K562 (cell line): ENCODE data around the gene NR4A2. TPM values are rescaled to one million over a fixed set of nuclear protein-coding genes. Genes with fewer than 3 reads are reported as not detected.

ENCODE experiments used
- FOXM1 ChIP-seq, 2 experiments: fragments of 450-650 bp in 1 of 2; sonication (generic) in 1 of 2; formaldehyde crosslinking in 1 of 2; IDR thresholded peaks; 2 replicates each; pipeline versions ENCODE4 v1.6.1 to v1.9.0; 2017 to 2022; ENCODE audit warnings: low read depth in 2 of 2, mild to moderate bottlenecking in 2 of 2, missing genetic modification reagents in 1 of 2, moderate library complexity in 1 of 2
- GATA2 ChIP-seq: sonication (generic); formaldehyde crosslinking; IDR thresholded peaks from 2 replicates; pipeline ENCODE4 v1.4.0; 2020; ENCODE audit warnings: mild to moderate bottlenecking, missing genetic modification reagents
- HCFC1 ChIP-seq: IDR thresholded peaks from 2 replicates; pipeline ENCODE4 v1.6.1; 2012; ENCODE audit warnings: low read depth, low read length, improper control_type of control experiment
- JUND ChIP-seq, 2 experiments: IDR thresholded peaks; 2 replicates in 1 of 2; 3 replicates in 1 of 2; pipeline ENCODE4 v1.6.1; 2011; ENCODE audit warnings: borderline replicate concordance in 2 of 2, low read depth in 2 of 2, low read length in 2 of 2, improper control_type of control experiment in 1 of 2, missing biosample characterization in 1 of 2, missing genetic modification characterization in 1 of 2, missing genetic modification reagents in 1 of 2
- TAL1 ChIP-seq: fragments of 450-650 bp; IDR thresholded peaks from 2 replicates; pipeline ENCODE4 v1.6.1; 2016; ENCODE audit warnings: mild to moderate bottlenecking
- XRCC5 ChIP-seq: fragments of 200-400 bp; formaldehyde crosslinking; IDR thresholded peaks from 2 replicates; pipeline ENCODE4 v1.6.1; 2017; ENCODE audit warnings: low read depth, mild to moderate bottlenecking, low read length
- ZNF699 ChIP-seq: fragments of 250-450 bp; sonication (Bioruptor Pico); IDR thresholded peaks from 2 replicates; pipeline ENCODE4 v1.8.0; 2021; ENCODE audit warnings: mild to moderate bottlenecking, moderate library complexity; ENCODE audit not compliant: insufficient replicate concordance
- polyA plus RNA-seq, 8 experiments: library from polyadenylated mRNA; depleted of rRNA in 4 of 8; stranded (reverse) in 5 of 8; unstranded in 3 of 8; fragments of >200 nt; fragmentation: Nextera tagmentation in 2 of 8; fragmentation: Illumina TruSeq in 1 of 8; extraction: Ambion mirVana in 2 of 8; extraction: Trizol in 1 of 8; gene quantifications; 2 replicates each; pipeline versions ENCODE4 v1.2.1 to v1.2.3, GENCODE V29; 2011 to 2014; ENCODE audit warnings: inconsistent platforms in 1 of 8, missing spikeins in 1 of 8
- total RNA-seq, 7 experiments: library from RNA; depleted of rRNA in 6 of 7; stranded (reverse); fragments of >200 nt in 6 of 7; fragmentation: Illumina TruSeq in 2 of 7; extraction: Trizol in 2 of 7; gene quantifications; 2 replicates each; pipeline versions ENCODE4 v1.2.1 to v1.2.3, GENCODE V29; 2011 to 2021; ENCODE audit warnings: low replicate concordance in 1 of 7
- TF ChIP-seq, protein P1 (sequence below): fragments of 250-450 bp; sonication (Bioruptor Pico); IDR thresholded peaks from 2 replicates; pipeline ENCODE4 v1.9.0; 2021; ENCODE audit warnings: mild to moderate bottlenecking, inconsistent platforms
- TF ChIP-seq, protein P2 (sequence below), 2 experiments: IDR thresholded peaks; 2 replicates each; pipeline ENCODE4 v1.6.1; 2012; ENCODE audit warnings: improper control_type of control experiment in 2 of 2, low read depth in 2 of 2, low read length in 2 of 2, borderline replicate concordance in 1 of 2
- TF ChIP-seq, protein P3 (sequence below), 2 experiments: fragments of 450-650 bp; IDR thresholded peaks; 2 replicates each; pipeline ENCODE4 v1.6.1; 2016
- TF ChIP-seq, protein P4 (sequence below), 2 experiments: IDR thresholded peaks in 1 of 2; conservative IDR thresholded peaks in 1 of 2; 2 replicates each; pipeline ENCODE4 v1.6.1; 2016; ENCODE audit warnings: low read depth in 2 of 2, mild to moderate bottlenecking in 1 of 2, missing compliant biosample characterization in 1 of 2, missing genetic modification characterization in 1 of 2, moderate library complexity in 1 of 2
- TF ChIP-seq, protein P5 (sequence below): IDR thresholded peaks from 3 replicates; pipeline ENCODE4 v1.6.1; 2011; ENCODE audit warnings: borderline replicate concordance, mild to moderate bottlenecking, moderate library complexity; ENCODE audit not compliant: insufficient read length; ENCODE audit errors: extremely low read depth

NR4A2 gene
- total and polyA plus RNA-seq, 9 of the 15 experiments (the other 6 are each of a cell fraction or from before 2014, with no cell fraction given): 0.94 to 5.1 (median 1.3) TPM

DNA sequence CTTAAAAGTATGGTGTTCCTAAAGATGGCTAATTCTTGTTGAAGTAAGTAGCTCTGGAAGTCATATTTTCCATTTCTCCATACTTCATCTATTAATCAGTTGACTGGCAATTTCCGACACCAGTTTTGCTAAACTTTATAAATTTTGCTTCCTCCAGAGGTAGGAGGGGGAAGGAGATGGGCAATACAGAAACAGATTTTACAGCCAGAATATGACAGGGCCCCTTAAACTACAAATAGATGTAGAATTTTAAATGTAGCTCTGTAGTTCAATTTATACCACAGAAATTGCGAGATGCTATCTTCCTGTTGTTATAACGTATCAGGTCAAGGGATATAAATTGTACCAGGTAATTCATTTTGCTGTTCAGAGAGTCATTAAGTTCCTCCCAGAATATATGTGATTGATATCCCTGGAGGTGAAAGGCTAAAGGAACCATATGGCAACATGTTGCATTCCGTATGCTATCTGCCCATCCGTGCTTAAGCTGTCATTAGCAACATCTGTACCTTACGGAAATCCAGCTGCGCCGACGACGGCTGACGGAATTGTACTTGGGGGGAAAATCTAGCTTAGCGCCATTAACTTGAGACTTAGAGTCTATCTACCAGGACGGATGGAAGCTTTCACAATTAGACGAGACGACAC lies 8.4 kb upstream of the NR4A2 start (continued):
- TF ChIP-seq, protein P1, sequence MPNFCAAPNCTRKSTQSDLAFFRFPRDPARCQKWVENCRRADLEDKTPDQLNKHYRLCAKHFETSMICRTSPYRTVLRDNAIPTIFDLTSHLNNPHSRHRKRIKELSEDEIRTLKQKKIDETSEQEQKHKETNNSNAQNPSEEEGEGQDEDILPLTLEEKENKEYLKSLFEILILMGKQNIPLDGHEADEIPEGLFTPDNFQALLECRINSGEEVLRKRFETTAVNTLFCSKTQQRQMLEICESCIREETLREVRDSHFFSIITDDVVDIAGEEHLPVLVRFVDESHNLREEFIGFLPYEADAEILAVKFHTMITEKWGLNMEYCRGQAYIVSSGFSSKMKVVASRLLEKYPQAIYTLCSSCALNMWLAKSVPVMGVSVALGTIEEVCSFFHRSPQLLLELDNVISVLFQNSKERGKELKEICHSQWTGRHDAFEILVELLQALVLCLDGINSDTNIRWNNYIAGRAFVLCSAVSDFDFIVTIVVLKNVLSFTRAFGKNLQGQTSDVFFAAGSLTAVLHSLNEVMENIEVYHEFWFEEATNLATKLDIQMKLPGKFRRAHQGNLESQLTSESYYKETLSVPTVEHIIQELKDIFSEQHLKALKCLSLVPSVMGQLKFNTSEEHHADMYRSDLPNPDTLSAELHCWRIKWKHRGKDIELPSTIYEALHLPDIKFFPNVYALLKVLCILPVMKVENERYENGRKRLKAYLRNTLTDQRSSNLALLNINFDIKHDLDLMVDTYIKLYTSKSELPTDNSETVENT (CRISPR knock-in tag): no peak
- TF ChIP-seq XRCC5: no peak
- TF ChIP-seq, protein P2, sequence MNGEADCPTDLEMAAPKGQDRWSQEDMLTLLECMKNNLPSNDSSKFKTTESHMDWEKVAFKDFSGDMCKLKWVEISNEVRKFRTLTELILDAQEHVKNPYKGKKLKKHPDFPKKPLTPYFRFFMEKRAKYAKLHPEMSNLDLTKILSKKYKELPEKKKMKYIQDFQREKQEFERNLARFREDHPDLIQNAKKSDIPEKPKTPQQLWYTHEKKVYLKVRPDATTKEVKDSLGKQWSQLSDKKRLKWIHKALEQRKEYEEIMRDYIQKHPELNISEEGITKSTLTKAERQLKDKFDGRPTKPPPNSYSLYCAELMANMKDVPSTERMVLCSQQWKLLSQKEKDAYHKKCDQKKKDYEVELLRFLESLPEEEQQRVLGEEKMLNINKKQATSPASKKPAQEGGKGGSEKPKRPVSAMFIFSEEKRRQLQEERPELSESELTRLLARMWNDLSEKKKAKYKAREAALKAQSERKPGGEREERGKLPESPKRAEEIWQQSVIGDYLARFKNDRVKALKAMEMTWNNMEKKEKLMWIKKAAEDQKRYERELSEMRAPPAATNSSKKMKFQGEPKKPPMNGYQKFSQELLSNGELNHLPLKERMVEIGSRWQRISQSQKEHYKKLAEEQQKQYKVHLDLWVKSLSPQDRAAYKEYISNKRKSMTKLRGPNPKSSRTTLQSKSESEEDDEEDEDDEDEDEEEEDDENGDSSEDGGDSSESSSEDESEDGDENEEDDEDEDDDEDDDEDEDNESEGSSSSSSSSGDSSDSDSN (IDR thresholded peaks at IDR 0.05; ENCODE audit: borderline replicate concordance in 1 of 2, low read depth in 2 of 2, low read length in 2 of 2): no peak
- TF ChIP-seq HCFC1: no peak
- peak; percentile 67; the same call in 1 of the 2 replicates for TF ChIP-seq GATA2 (CRISPR knock-in tag)
- TF ChIP-seq, protein P3, sequence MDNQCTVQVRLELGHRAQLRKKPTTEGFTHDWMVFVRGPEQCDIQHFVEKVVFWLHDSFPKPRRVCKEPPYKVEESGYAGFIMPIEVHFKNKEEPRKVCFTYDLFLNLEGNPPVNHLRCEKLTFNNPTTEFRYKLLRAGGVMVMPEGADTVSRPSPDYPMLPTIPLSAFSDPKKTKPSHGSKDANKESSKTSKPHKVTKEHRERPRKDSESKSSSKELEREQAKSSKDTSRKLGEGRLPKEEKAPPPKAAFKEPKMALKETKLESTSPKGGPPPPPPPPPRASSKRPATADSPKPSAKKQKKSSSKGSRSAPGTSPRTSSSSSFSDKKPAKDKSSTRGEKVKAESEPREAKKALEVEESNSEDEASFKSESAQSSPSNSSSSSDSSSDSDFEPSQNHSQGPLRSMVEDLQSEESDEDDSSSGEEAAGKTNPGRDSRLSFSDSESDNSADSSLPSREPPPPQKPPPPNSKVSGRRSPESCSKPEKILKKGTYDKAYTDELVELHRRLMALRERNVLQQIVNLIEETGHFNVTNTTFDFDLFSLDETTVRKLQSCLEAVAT (IDR thresholded peaks at IDR 0.05): peak in 1 of 2 experiments; percentile 23; a peak in 1 of 4 replicates
- TF ChIP-seq, protein P4, sequence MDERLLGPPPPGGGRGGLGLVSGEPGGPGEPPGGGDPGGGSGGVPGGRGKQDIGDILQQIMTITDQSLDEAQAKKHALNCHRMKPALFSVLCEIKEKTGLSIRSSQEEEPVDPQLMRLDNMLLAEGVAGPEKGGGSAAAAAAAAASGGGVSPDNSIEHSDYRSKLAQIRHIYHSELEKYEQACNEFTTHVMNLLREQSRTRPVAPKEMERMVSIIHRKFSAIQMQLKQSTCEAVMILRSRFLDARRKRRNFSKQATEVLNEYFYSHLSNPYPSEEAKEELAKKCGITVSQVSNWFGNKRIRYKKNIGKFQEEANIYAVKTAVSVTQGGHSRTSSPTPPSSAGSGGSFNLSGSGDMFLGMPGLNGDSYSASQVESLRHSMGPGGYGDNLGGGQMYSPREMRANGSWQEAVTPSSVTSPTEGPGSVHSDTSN (CRISPR knock-in tag; IDR thresholded peaks at IDR 0.05; ENCODE audit: low read depth): no peak
- TF ChIP-seq, protein P4 (tag; conservative IDR thresholded peaks at IDR 0.05; ENCODE audit: low read depth): peak; percentile 63
- no peak; the same call in 1 of the 2 replicates for TF ChIP-seq TAL1
- TF ChIP-seq FOXM1 (IDR thresholded peaks at IDR 0.05; ENCODE audit: low read depth): no peak
- TF ChIP-seq FOXM1 (CRISPR knock-in tag; IDR thresholded peaks at IDR 0.05; ENCODE audit: low read depth): no peak
- TF ChIP-seq, protein P5, sequence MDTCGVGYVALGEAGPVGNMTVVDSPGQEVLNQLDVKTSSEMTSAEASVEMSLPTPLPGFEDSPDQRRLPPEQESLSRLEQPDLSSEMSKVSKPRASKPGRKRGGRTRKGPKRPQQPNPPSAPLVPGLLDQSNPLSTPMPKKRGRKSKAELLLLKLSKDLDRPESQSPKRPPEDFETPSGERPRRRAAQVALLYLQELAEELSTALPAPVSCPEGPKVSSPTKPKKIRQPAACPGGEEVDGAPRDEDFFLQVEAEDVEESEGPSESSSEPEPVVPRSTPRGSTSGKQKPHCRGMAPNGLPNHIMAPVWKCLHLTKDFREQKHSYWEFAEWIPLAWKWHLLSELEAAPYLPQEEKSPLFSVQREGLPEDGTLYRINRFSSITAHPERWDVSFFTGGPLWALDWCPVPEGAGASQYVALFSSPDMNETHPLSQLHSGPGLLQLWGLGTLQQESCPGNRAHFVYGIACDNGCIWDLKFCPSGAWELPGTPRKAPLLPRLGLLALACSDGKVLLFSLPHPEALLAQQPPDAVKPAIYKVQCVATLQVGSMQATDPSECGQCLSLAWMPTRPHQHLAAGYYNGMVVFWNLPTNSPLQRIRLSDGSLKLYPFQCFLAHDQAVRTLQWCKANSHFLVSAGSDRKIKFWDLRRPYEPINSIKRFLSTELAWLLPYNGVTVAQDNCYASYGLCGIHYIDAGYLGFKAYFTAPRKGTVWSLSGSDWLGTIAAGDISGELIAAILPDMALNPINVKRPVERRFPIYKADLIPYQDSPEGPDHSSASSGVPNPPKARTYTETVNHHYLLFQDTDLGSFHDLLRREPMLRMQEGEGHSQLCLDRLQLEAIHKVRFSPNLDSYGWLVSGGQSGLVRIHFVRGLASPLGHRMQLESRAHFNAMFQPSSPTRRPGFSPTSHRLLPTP: no peak
- no peak for TF ChIP-seq JUND (IDR thresholded peaks at IDR 0.05; ENCODE audit: borderline replicate concordance, low read depth, low read length)
- TF ChIP-seq JUND (tag; IDR thresholded peaks at IDR 0.05; ENCODE audit: borderline replicate concordance, low read depth, low read length): 0 out of 3 replicates have a peak, but pooled peaks have one; percentile 6
- no peak for TF ChIP-seq ZNF699 (CRISPR knock-in tag)
